ENCODE data around the gene INMT. TPM values are rescaled to one million over a fixed set of nuclear protein-coding genes. Genes with fewer than 3 reads are reported as not detected.

Gene INMT
- total RNA-seq, 1 donor from 2014 or later: under 0.01 TPM

Other genes with a start within 250 kb of the INMT start
- 21.0 and 33.4 TPM in 2 replicates for gene GGCT, start 247.3 kb upstream of the INMT start, total RNA-seq
- gene GARS1, start 157.3 kb upstream of the INMT start, total RNA-seq: 68.9 and 78.5 TPM in 2 replicates
- not detected in 2 replicates for gene CRHR2, start 69.7 kb upstream of the INMT start, total RNA-seq
- 1.3 and 1.5 TPM in 2 replicates for gene MINDY4, start 19.3 kb downstream of the INMT start, total RNA-seq
- gene AQP1, start 159.7 kb downstream of the INMT start, total RNA-seq: 3.6 and 6.6 TPM in 2 replicates
- not detected in 2 replicates for gene GHRHR, start 211.8 kb downstream of the INMT start, total RNA-seq